Measurements from ENCODE around the gene MAFB.

DNA sequence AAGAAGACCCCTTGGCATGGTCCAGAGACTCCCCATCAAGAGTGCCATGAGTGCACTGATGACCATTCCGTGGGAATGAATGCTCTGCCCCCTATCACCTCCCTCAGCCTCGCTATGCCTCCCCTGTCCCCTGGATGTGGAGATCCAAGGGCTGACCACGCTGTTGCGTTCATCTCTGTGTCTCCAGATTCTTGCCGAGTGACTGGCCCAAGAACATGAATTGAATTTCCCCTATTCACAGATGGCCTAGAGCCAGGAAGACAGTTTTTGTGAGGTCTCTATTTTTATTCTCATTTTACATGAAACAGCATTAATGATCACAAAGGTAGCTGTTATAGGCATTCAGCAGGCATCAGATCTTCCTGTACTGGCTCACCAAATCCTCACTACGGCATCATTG, 33.6 kb downstream of the MAFB start:
- TF ChIP-seq HNF4A (conservative IDR thresholded peaks at IDR 0.05) (no peak), RAD21 (IDR thresholded peaks at IDR 0.05) (no peak), EGR1 (IDR thresholded peaks at IDR 0.05; ENCODE audit: low read depth in 2 of 2) (no peak), RXRA (IDR thresholded peaks at IDR 0.05) (no peak)
- TF ChIP-seq, protein P1, sequence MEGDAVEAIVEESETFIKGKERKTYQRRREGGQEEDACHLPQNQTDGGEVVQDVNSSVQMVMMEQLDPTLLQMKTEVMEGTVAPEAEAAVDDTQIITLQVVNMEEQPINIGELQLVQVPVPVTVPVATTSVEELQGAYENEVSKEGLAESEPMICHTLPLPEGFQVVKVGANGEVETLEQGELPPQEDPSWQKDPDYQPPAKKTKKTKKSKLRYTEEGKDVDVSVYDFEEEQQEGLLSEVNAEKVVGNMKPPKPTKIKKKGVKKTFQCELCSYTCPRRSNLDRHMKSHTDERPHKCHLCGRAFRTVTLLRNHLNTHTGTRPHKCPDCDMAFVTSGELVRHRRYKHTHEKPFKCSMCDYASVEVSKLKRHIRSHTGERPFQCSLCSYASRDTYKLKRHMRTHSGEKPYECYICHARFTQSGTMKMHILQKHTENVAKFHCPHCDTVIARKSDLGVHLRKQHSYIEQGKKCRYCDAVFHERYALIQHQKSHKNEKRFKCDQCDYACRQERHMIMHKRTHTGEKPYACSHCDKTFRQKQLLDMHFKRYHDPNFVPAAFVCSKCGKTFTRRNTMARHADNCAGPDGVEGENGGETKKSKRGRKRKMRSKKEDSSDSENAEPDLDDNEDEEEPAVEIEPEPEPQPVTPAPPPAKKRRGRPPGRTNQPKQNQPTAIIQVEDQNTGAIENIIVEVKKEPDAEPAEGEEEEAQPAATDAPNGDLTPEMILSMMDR (IDR thresholded peaks at IDR 0.05; ENCODE audit: low read depth, low read length, missing input control): no peak
- TF ChIP-seq, protein P2, sequence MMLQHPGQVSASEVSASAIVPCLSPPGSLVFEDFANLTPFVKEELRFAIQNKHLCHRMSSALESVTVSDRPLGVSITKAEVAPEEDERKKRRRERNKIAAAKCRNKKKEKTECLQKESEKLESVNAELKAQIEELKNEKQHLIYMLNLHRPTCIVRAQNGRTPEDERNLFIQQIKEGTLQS (IDR thresholded peaks at IDR 0.05): no peak
- TF ChIP-seq, protein P3, sequence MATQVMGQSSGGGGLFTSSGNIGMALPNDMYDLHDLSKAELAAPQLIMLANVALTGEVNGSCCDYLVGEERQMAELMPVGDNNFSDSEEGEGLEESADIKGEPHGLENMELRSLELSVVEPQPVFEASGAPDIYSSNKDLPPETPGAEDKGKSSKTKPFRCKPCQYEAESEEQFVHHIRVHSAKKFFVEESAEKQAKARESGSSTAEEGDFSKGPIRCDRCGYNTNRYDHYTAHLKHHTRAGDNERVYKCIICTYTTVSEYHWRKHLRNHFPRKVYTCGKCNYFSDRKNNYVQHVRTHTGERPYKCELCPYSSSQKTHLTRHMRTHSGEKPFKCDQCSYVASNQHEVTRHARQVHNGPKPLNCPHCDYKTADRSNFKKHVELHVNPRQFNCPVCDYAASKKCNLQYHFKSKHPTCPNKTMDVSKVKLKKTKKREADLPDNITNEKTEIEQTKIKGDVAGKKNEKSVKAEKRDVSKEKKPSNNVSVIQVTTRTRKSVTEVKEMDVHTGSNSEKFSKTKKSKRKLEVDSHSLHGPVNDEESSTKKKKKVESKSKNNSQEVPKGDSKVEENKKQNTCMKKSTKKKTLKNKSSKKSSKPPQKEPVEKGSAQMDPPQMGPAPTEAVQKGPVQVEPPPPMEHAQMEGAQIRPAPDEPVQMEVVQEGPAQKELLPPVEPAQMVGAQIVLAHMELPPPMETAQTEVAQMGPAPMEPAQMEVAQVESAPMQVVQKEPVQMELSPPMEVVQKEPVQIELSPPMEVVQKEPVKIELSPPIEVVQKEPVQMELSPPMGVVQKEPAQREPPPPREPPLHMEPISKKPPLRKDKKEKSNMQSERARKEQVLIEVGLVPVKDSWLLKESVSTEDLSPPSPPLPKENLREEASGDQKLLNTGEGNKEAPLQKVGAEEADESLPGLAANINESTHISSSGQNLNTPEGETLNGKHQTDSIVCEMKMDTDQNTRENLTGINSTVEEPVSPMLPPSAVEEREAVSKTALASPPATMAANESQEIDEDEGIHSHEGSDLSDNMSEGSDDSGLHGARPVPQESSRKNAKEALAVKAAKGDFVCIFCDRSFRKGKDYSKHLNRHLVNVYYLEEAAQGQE (IDR thresholded peaks at IDR 0.05): no peak

Measured in liver (tissue), 3 donors.